Loucy (cell line): ENCODE data around the gene ATP6V0E2.
A peak's percentile ranks its signal among the peaks of the same experiment; 100 is the strongest.

ENCODE experiments used
- H2AFZ ChIP-seq: fragments of 200-600 bp; sonication (generic); 2 replicates; pipeline ENCODE4 v1.6.0; 2016; ENCODE audit warnings: antibody characterized with exemption, mild to moderate bottlenecking, low read length, moderate library complexity
- H3F3A ChIP-seq: fragments of 200-600 bp; 2 replicates; pipeline ENCODE4 v1.6.0; 2016; ENCODE audit warnings: antibody characterized with exemption, low read depth, mild to moderate bottlenecking
- H3K27me3 ChIP-seq: fragments of 200-600 bp; sonication (generic); 2 replicates; pipeline ENCODE4 v1.6.1; 2014; ENCODE audit warnings: low read length, mild to moderate bottlenecking; ENCODE audit not compliant: insufficient read depth, poor library complexity, severe bottlenecking
- H3K36me3 ChIP-seq: fragments of 200-600 bp; sonication (generic); 2 replicates; pipeline ENCODE4 v1.6.1; 2016; ENCODE audit warnings: low read length; ENCODE audit not compliant: insufficient read depth
- H3K4me1 ChIP-seq: fragments of 200-600 bp; sonication (generic); 2 replicates; pipeline ENCODE4 v1.5.1; 2014; ENCODE audit warnings: low read length, mild to moderate bottlenecking; ENCODE audit not compliant: insufficient read depth, poor library complexity, severe bottlenecking
- H3K4me2 ChIP-seq: fragments of 200-600 bp; sonication (generic); 2 replicates; pipeline ENCODE4 v1.6.0; 2014; ENCODE audit warnings: antibody characterized with exemption, low read length, low read depth, mild to moderate bottlenecking; ENCODE audit not compliant: poor library complexity, severe bottlenecking
- H3K4me3 ChIP-seq: fragments of 200-600 bp; sonication (generic); 2 replicates; pipeline ENCODE4 v1.5.1; 2014; ENCODE audit warnings: low read length, mild to moderate bottlenecking, mixed read lengths; ENCODE audit not compliant: poor library complexity, severe bottlenecking
- H3K79me2 ChIP-seq: fragments of 200-600 bp; sonication (generic); 2 replicates; pipeline ENCODE4 v1.6.1; 2014; ENCODE audit warnings: low read length; ENCODE audit not compliant: insufficient read depth
- H3K9ac ChIP-seq: fragments of 200-600 bp; sonication (generic); 2 replicates; pipeline ENCODE4 v1.6.0; 2014; ENCODE audit warnings: mild to moderate bottlenecking, low read depth, low read length, moderate library complexity; ENCODE audit not compliant: poor library complexity, severe bottlenecking
- H3K9me2 ChIP-seq: fragments of 200-600 bp; sonication (generic); replicated peaks from 2 replicates; pipeline ENCODE4 v1.6.1; 2016; ENCODE audit warnings: low read depth, low read length, mixed read lengths
- H3K9me3 ChIP-seq: fragments of 200-600 bp; sonication (generic); 2 replicates; pipeline ENCODE4 v1.6.1; 2014; ENCODE audit warnings: mild to moderate bottlenecking, antibody characterized with exemption, low read length, low read depth; ENCODE audit not compliant: insufficient read depth
- H4K20me1 ChIP-seq: fragments of 200-600 bp; sonication (generic); 2 replicates; pipeline ENCODE4 v1.6.0; 2014; ENCODE audit warnings: antibody characterized with exemption, low read length, mild to moderate bottlenecking; ENCODE audit not compliant: insufficient read depth, poor library complexity, severe bottlenecking
- EZH2phosphoT487 ChIP-seq: fragments of 200-600 bp; IDR thresholded peaks from 2 replicates; pipeline ENCODE4 v1.6.1; 2018; ENCODE audit warnings: antibody characterized with exemption, mild to moderate bottlenecking, moderate library complexity, borderline replicate concordance
- TF ChIP-seq, protein P1 (sequence below): fragments of 200-600 bp; sonication (generic); conservative IDR thresholded peaks from 2 replicates; pipeline ENCODE4 v1.5.1; 2014; ENCODE audit warnings: mild to moderate bottlenecking, antibody characterized with exemption, low read length

The ATP6V0E2 gene

DNA sequence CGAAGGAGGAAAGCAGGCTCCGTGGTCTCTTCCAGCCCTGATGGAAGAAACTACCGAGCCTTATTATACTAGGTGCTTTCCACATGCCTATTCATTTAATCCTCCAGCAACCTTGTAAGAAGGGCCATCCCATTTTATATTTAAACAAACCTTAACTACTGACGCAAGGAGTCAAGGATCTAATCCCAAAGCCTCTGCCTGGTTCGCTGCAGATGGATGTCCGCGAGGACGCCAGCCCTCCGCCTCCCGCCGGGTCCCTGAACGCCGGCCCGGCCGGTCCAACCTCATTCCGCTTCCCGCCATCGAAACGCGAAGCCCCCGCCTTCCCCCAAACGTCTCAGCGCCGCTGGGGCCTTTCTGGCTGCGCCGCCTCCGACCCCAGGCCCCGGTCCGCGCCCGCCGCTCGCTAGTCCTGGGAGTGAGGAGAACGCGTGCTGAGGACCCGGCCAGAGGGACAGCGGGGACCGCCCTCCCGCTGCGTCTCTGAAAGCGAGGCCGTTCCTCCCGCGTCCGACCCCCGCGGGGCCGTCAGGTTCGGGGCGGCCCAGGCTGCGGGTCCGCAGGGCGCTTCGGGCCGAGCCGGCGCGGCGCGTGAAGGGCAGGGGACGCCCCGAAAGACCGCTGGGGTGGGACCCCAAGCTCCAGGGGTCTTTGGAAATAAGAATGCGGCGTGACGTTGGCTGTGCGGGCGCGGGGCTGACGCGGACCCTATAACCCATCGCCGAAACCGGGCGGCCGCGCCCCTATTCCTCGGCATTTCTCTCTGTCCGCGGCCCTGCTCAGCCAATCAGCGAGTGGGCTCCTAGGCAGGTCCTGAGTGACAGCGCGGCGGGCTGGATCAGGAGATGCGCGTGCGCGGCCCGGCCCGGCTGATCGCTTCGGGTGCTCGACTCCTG lies at the start of gene ATP6V0E2:
Gene ATP6V0E2 (plus strand): TSS at position 896 of the 896 bp plus-strand sequence. CDS start 97 bp downstream, outside the sequence.
- Histone ChIP-seq H4K20me1 (peaks cover 2% of the 10 kb centered on the region), H3K4me3 (peak within 1 kb of the TSS; percentile 84), H3K27me3 (no peaks in the 10 kb centered on the region), H3K36me3 (no peaks in the 10 kb centered on the region), H3K9me2 (no peaks in the 10 kb centered on the region), H3F3A (peaks cover 6% of the 10 kb centered on the region), H3K79me2 (peaks cover 17% of the 10 kb centered on the region; the same call in 1 of the 2 replicates), H3K9ac (peak within 1 kb of the TSS; percentile 72), H3K4me2 (peak within 1 kb of the TSS; percentile 86), H3K4me1 (peaks cover 58% of the 10 kb centered on the region), H3K9me3 (no peaks in the 10 kb centered on the region), H2AFZ (peak within 1 kb of the TSS; percentile 95)
- no peak for TF ChIP-seq EZH2phosphoT487
- TF ChIP-seq, protein P1, sequence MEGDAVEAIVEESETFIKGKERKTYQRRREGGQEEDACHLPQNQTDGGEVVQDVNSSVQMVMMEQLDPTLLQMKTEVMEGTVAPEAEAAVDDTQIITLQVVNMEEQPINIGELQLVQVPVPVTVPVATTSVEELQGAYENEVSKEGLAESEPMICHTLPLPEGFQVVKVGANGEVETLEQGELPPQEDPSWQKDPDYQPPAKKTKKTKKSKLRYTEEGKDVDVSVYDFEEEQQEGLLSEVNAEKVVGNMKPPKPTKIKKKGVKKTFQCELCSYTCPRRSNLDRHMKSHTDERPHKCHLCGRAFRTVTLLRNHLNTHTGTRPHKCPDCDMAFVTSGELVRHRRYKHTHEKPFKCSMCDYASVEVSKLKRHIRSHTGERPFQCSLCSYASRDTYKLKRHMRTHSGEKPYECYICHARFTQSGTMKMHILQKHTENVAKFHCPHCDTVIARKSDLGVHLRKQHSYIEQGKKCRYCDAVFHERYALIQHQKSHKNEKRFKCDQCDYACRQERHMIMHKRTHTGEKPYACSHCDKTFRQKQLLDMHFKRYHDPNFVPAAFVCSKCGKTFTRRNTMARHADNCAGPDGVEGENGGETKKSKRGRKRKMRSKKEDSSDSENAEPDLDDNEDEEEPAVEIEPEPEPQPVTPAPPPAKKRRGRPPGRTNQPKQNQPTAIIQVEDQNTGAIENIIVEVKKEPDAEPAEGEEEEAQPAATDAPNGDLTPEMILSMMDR = no peak

- Histone ChIP-seq H2AFZ (no peak overlapping the region), H3K36me3 (no peaks in the 10 kb centered on the region), H3K9me3 (no peaks in the 10 kb centered on the region), H3K4me1 (no peaks in the 10 kb centered on the region), H3K9ac (no peak overlapping the region), H3K9me2 (no peaks in the 10 kb centered on the region), H3K27me3 (no peaks in the 10 kb centered on the region), H4K20me1 (no peaks in the 10 kb centered on the region), H3F3A (no peaks in the 10 kb centered on the region), H3K79me2 (no peaks in the 10 kb centered on the region), H3K4me3 (no peak overlapping the region), H3K4me2 (no peak overlapping the region)
- TF ChIP-seq EZH2phosphoT487 = no peak
- TF ChIP-seq, protein P1 = no peak
These were observed 49.4 kb upstream of the ATP6V0E2 start for GRCh38 chr7:149824301-149824741.

- H4K20me1 ChIP-seq = no peaks in the 10 kb centered on the region
- no peaks in the 10 kb centered on the region for H3K9me2 ChIP-seq
- H3K4me2 ChIP-seq = no peak overlapping the region
- no peaks in the 10 kb centered on the region for H3K79me2 ChIP-seq
- H2AFZ ChIP-seq = no peak overlapping the region
- H3K4me1 ChIP-seq = no peaks in the 10 kb centered on the region
- no peak overlapping the region for H3K4me3 ChIP-seq
- no peak for TF ChIP-seq EZH2phosphoT487
- TF ChIP-seq, protein P1 = no peak
- H3K27me3 ChIP-seq = no peaks in the 10 kb centered on the region
- no peaks in the 10 kb centered on the region for H3F3A ChIP-seq
- no peaks in the 10 kb centered on the region for H3K9me3 ChIP-seq
- no peaks in the 10 kb centered on the region for H3K36me3 ChIP-seq
- no peak overlapping the region for H3K9ac ChIP-seq
These were observed 48.8 kb upstream of the ATP6V0E2 start for GRCh38 chr7:149824748-149825566.
